ENCODE data around the gene PITPNB.

PITPNB gene

DNA sequence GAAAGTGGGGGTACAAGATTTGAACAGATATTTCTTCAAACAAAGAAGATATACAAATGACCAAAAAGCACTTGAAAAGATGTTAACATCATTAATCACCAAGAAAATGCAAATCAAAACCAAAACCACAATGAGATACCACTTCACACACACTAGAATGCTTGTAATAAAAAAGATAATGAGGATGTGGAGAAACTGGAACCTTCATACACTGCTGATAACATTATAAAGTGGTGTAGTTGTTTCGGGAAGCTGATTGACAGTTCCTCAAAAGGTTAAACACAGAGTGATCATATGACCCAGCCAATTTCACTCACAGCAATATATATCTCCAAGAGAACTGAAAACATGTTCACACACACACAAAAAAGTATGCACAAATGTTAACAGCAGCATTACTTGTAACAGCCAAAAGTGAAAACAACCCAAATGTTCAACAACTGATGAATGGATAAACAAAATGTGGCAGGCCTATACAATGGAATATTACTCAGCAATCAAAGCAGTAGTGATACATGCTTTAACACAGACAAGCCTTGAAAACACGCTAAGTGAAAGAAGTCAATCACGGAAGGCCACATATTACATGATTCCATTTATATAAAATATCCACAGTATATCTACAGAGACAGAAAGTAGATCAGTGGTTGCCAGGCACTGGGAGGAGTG lies 15.1 kb downstream of the PITPNB start:
- Histone ChIP-seq H3K4me2 (ENCODE audit: insufficient read depth, low read length) (no peak overlapping the region), H4K20me1 (ENCODE audit: insufficient read depth, low read length) (peaks cover 48% of the 10 kb centered on the region; the same call in 1 of the 2 replicates), H3K27me3 (ENCODE audit: insufficient read depth, low read length, poor library complexity) (no peaks in the 10 kb centered on the region), H3K4me3 (ENCODE audit: low read depth in 1 of 2, low read length in 2 of 2) (no peak overlapping the region), H3K27ac (ENCODE audit: low read length) (no peak overlapping the region), H3K4me1 (ENCODE audit: insufficient read depth, low read length) (no peaks in the 10 kb centered on the region), H3K9ac (ENCODE audit: low read depth, low read length) (no peak overlapping the region), H3K36me3 (ENCODE audit: insufficient read depth, low read length) (peaks cover 71% of the 10 kb centered on the region), H3K9me3 (ENCODE audit: insufficient read depth, low read length, severe bottlenecking) (no peaks in the 10 kb centered on the region), H3K79me2 (ENCODE audit: insufficient read depth, low read length) (peaks cover 96% of the 10 kb centered on the region), H2AFZ (ENCODE audit: low read depth, low read length) (no peak overlapping the region)
- ATAC-seq (ENCODE audit: insufficient read depth, low read depth), result peak; percentile 29; the same call in 1 of the 3 replicates
- DNase-seq, result no peak
- TF ChIP-seq EZH2 (IDR thresholded peaks at IDR 0.05; ENCODE audit: borderline replicate concordance, low read depth, low read length, severe bottlenecking), result no peak
- TF ChIP-seq, protein P1, sequence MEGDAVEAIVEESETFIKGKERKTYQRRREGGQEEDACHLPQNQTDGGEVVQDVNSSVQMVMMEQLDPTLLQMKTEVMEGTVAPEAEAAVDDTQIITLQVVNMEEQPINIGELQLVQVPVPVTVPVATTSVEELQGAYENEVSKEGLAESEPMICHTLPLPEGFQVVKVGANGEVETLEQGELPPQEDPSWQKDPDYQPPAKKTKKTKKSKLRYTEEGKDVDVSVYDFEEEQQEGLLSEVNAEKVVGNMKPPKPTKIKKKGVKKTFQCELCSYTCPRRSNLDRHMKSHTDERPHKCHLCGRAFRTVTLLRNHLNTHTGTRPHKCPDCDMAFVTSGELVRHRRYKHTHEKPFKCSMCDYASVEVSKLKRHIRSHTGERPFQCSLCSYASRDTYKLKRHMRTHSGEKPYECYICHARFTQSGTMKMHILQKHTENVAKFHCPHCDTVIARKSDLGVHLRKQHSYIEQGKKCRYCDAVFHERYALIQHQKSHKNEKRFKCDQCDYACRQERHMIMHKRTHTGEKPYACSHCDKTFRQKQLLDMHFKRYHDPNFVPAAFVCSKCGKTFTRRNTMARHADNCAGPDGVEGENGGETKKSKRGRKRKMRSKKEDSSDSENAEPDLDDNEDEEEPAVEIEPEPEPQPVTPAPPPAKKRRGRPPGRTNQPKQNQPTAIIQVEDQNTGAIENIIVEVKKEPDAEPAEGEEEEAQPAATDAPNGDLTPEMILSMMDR (IDR thresholded peaks at IDR 0.05; ENCODE audit: borderline replicate concordance, extremely low read depth, low read length, poor library complexity, severe bottlenecking), result no peak

DNA sequence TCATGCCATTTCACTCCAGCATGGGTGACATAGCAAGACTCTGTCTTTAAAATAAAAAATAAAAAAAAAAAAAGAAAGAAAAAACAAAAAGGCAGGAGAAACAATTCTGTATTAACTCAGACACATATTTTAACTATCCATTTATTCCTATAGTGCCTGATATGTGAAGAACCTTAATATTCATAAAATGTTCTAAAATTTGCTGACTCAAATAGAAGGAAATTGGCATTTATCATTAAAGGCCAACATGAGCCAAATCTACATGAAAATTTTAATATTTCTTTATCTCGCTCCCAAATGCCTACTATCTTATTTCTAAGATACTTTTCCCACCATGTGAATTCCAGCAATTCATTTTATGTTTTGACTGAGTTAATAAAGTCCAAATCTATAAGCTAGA lies 18.9 kb downstream of the PITPNB start:
- Histone ChIP-seq H3K79me2 (ENCODE audit: insufficient read depth, low read length) (peaks cover 84% of the 10 kb centered on the region), H3K9me3 (ENCODE audit: insufficient read depth, low read length, severe bottlenecking) (no peaks in the 10 kb centered on the region), H3K36me3 (ENCODE audit: insufficient read depth, low read length) (peaks cover 75% of the 10 kb centered on the region), H3K4me3 (ENCODE audit: low read depth in 1 of 2, low read length in 2 of 2) (no peak overlapping the region), H3K9ac (ENCODE audit: low read depth, low read length) (no peak overlapping the region), H4K20me1 (ENCODE audit: insufficient read depth, low read length) (peaks cover 39% of the 10 kb centered on the region; the same call in 1 of the 2 replicates), H3K27me3 (ENCODE audit: insufficient read depth, low read length, poor library complexity) (no peaks in the 10 kb centered on the region), H2AFZ (ENCODE audit: low read depth, low read length) (no peak overlapping the region), H3K4me1 (ENCODE audit: insufficient read depth, low read length) (no peaks in the 10 kb centered on the region), H3K27ac (ENCODE audit: low read length) (no peak overlapping the region), H3K4me2 (ENCODE audit: insufficient read depth, low read length) (no peak overlapping the region)
- DNase-seq, result no peak
- TF ChIP-seq EZH2 (IDR thresholded peaks at IDR 0.05; ENCODE audit: borderline replicate concordance, low read depth, low read length, severe bottlenecking), result no peak
- TF ChIP-seq, protein P1 (IDR thresholded peaks at IDR 0.05; ENCODE audit: borderline replicate concordance, extremely low read depth, low read length, poor library complexity, severe bottlenecking), result no peak
- ATAC-seq (ENCODE audit: insufficient read depth, low read depth), result no peak

GRCh38 chr22:27896245-27896644 lies 22.8 kb downstream of the PITPNB start:
- peaks cover 85% of the 10 kb centered on the region for H3K36me3 ChIP-seq (ENCODE audit: insufficient read depth, low read length)
- H4K20me1 ChIP-seq (ENCODE audit: insufficient read depth, low read length), result peaks cover 23% of the 10 kb centered on the region; the same call in 1 of the 2 replicates
- no peak overlapping the region for H3K9ac ChIP-seq (ENCODE audit: low read depth, low read length)
- H3K4me2 ChIP-seq (ENCODE audit: insufficient read depth, low read length), result no peak overlapping the region
- H3K4me3 ChIP-seq (ENCODE audit: low read depth in 1 of 2, low read length in 2 of 2), result no peak overlapping the region
- DNase-seq (no peak), ATAC-seq (ENCODE audit: insufficient read depth, low read depth) (no peak)
- no peaks in the 10 kb centered on the region for H3K27me3 ChIP-seq (ENCODE audit: insufficient read depth, low read length, poor library complexity)
- H2AFZ ChIP-seq (ENCODE audit: low read depth, low read length), result no peak overlapping the region
- no peak overlapping the region for H3K27ac ChIP-seq (ENCODE audit: low read length)
- H3K79me2 ChIP-seq (ENCODE audit: insufficient read depth, low read length), result peaks cover 68% of the 10 kb centered on the region
- TF ChIP-seq, protein P1 (IDR thresholded peaks at IDR 0.05; ENCODE audit: borderline replicate concordance, extremely low read depth, low read length, poor library complexity, severe bottlenecking), result no peak
- TF ChIP-seq EZH2 (IDR thresholded peaks at IDR 0.05; ENCODE audit: borderline replicate concordance, low read depth, low read length, severe bottlenecking), result no peak
- no peaks in the 10 kb centered on the region for H3K9me3 ChIP-seq (ENCODE audit: insufficient read depth, low read length, severe bottlenecking)
- no peaks in the 10 kb centered on the region for H3K4me1 ChIP-seq (ENCODE audit: insufficient read depth, low read length)

Measured in DND-41 (cell line).